Daoy (cell line): ENCODE measurements around the gene SEZ6L2. TPM values are rescaled to one million over a fixed set of nuclear protein-coding genes. Genes with fewer than 3 reads are reported as not detected.
"Not testable (repeated sequence)": the region's sequence is repeated elsewhere in the genome, so short reads cannot be mapped to it uniquely, and the experiment has no call there.

Experiments
- DNase-seq: peaks from one replicate; pipeline ENCODE4 v3.0.0-alpha.2; 2015; ENCODE audit warnings: low read depth
- total RNA-seq: library from RNA; depleted of rRNA; stranded (reverse); fragments of >200 nt; shearing (Covaris generic); gene quantifications from 2 replicates; pipeline ENCODE4 v1.2.3, GENCODE V29; 2014

The SEZ6L2 gene
- total RNA-seq, 1 experiment from 2014 or later = 2.6 TPM

- peak; percentile 17 for DNase-seq
These were observed 42.1 kb downstream of the SEZ6L2 start for GRCh38 chr16:29857133-29857760.

GRCh38 chr16:29854520-29855100, 44.7 kb downstream of the SEZ6L2 start:
- no peak for DNase-seq

- DNase-seq = no peak
These were observed 46.7 kb downstream of the SEZ6L2 start for GRCh38 chr16:29852654-29853053.

- DNase-seq = no peak
These were observed 48.4 kb downstream of the SEZ6L2 start for GRCh38 chr16:29850998-29851397.

- no peak for DNase-seq
These were observed 49.8 kb downstream of the SEZ6L2 start for GRCh38 chr16:29849505-29849904.

GRCh38 chr16:29848420-29849297, 50.7 kb downstream of the SEZ6L2 start:
- DNase-seq = peak; percentile 71

- DNase-seq = no peak
These were observed 53.7 kb downstream of the SEZ6L2 start for GRCh38 chr16:29845656-29846055.

- no peak for DNase-seq
These were observed 54.6 kb downstream of the SEZ6L2 start for GRCh38 chr16:29844575-29845331.

GRCh38 chr16:29843931-29844330, 55.4 kb downstream of the SEZ6L2 start:
- no peak for DNase-seq

- DNase-seq = no peak
These were observed 56.5 kb downstream of the SEZ6L2 start for GRCh38 chr16:29842732-29843346.

GRCh38 chr16:29841631-29842030, 57.7 kb downstream of the SEZ6L2 start:
- no peak for DNase-seq

GRCh38 chr16:29840240-29840639, 59.1 kb downstream of the SEZ6L2 start:
- DNase-seq = no peak

- no peak for DNase-seq
These were observed 59.5 kb downstream of the SEZ6L2 start for GRCh38 chr16:29839822-29840221.

GRCh38 chr16:29837841-29838240, 61.5 kb downstream of the SEZ6L2 start:
- DNase-seq = no peak

- DNase-seq = no peak
These were observed 62.7 kb downstream of the SEZ6L2 start for GRCh38 chr16:29836623-29837022.

- DNase-seq = no peak
These were observed 63.4 kb downstream of the SEZ6L2 start for GRCh38 chr16:29835926-29836325.

- no peak for DNase-seq
These were observed 65.3 kb downstream of the SEZ6L2 start for GRCh38 chr16:29834079-29834478.

- DNase-seq = not testable (repeated sequence)
These were observed 66.1 kb downstream of the SEZ6L2 start for GRCh38 chr16:29833219-29833618.

GRCh38 chr16:29831490-29831889, 67.9 kb downstream of the SEZ6L2 start:
- DNase-seq = no peak

- no peak for DNase-seq
These were observed 68.6 kb downstream of the SEZ6L2 start for GRCh38 chr16:29830774-29831173.

GRCh38 chr16:29826342-29826695, 73.0 kb downstream of the SEZ6L2 start:
- no peak for DNase-seq
